ENCODE results near the gene CHST8. TPM values are rescaled to one million over a fixed set of nuclear protein-coding genes. Genes with fewer than 3 reads are reported as not detected.

CHST8 gene
- total and polyA plus RNA-seq, 2 experiments from 2014 or later: 9.3 to 38.2 TPM

DNA sequence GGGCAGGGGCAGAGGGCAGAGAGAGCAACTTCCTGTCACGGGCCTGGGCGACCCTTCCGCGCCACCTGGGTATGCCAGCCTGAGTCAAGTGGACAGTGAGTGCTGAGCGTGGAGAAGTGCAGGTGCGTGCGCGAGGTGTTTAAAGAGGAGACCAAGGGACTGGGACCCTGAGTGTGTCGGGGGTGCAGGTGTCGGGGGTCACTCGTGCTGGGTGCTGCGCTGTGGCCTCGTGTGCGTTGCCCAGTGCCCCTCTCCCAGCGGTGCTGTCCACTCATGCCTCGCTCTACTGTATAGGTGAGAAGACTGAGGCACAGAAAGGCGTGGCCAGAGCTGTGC is 156.0 kb downstream of the CHST8 start:
- Histone ChIP-seq H3K4me1 (ENCODE audit: insufficient read depth) (peaks cover 4% of the 10 kb centered on the region; the same call in 1 of the 2 replicates), H3F3A (replicated peaks; ENCODE audit: low read depth) (no peaks in the 10 kb centered on the region), H2AFZ (no peak overlapping the region), H3K4me3 (no peak overlapping the region), H3K4me2 (no peak overlapping the region), H3K9me2 (ENCODE audit: insufficient read depth) (no peaks in the 10 kb centered on the region), H3K27me3 (ENCODE audit: insufficient read depth) (peaks cover 5% of the 10 kb centered on the region; the same call in 1 of the 2 replicates), H3K27ac (ENCODE audit: low read depth) (no peak overlapping the region), H3K36me3 (ENCODE audit: insufficient read depth) (no peaks in the 10 kb centered on the region), H3K79me2 (replicated peaks; ENCODE audit: insufficient read depth) (no peaks in the 10 kb centered on the region), H4K20me1 (replicated peaks; ENCODE audit: insufficient read depth) (no peaks in the 10 kb centered on the region)
- no peak overlapping the region for H3K27ac Mint-ChIP-seq
- H3K36me3 Mint-ChIP-seq (ENCODE audit: low read depth): peaks cover under 1% of the 10 kb centered on the region; the same call in 1 of the 3 replicates
- peaks cover 20% of the 10 kb centered on the region for H3K27me3 Mint-ChIP-seq (ENCODE audit: insufficient read depth, low read depth, poor library complexity)
- no peak overlapping the region for H3K4me3 Mint-ChIP-seq
- no peak for DNase-seq (ENCODE audit: low spot score)
- TF ChIP-seq POLR2AphosphoS5 (IDR thresholded peaks at IDR 0.05; ENCODE audit: low read depth) (no peak), EZH2 (IDR thresholded peaks at IDR 0.05; ENCODE audit: low read depth, unreplicated experiment) (no peak), NANOG (IDR thresholded peaks at IDR 0.05; ENCODE audit: borderline replicate concordance) (no peak), ZNF114 (CRISPR knock-in tag; IDR thresholded peaks at IDR 0.05) (no peak), ZNF331 (CRISPR knock-in tag; IDR thresholded peaks at IDR 0.05; ENCODE audit: low read depth) (no peak), STAT1 (IDR thresholded peaks at IDR 0.05; ENCODE audit: unreplicated experiment) (no peak), JUNB (IDR thresholded peaks at IDR 0.05; ENCODE audit: unreplicated experiment) (no peak), EZH2phosphoT487 (IDR thresholded peaks at IDR 0.05; ENCODE audit: unreplicated experiment) (no peak), CREB1 (CRISPR knock-in tag; IDR thresholded peaks at IDR 0.05; ENCODE audit: low read depth) (no peak)
- TF ChIP-seq, protein P1, sequence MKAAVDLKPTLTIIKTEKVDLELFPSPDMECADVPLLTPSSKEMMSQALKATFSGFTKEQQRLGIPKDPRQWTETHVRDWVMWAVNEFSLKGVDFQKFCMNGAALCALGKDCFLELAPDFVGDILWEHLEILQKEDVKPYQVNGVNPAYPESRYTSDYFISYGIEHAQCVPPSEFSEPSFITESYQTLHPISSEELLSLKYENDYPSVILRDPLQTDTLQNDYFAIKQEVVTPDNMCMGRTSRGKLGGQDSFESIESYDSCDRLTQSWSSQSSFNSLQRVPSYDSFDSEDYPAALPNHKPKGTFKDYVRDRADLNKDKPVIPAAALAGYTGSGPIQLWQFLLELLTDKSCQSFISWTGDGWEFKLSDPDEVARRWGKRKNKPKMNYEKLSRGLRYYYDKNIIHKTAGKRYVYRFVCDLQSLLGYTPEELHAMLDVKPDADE (IDR thresholded peaks at IDR 0.05): no peak
- TF ChIP-seq, protein P2, sequence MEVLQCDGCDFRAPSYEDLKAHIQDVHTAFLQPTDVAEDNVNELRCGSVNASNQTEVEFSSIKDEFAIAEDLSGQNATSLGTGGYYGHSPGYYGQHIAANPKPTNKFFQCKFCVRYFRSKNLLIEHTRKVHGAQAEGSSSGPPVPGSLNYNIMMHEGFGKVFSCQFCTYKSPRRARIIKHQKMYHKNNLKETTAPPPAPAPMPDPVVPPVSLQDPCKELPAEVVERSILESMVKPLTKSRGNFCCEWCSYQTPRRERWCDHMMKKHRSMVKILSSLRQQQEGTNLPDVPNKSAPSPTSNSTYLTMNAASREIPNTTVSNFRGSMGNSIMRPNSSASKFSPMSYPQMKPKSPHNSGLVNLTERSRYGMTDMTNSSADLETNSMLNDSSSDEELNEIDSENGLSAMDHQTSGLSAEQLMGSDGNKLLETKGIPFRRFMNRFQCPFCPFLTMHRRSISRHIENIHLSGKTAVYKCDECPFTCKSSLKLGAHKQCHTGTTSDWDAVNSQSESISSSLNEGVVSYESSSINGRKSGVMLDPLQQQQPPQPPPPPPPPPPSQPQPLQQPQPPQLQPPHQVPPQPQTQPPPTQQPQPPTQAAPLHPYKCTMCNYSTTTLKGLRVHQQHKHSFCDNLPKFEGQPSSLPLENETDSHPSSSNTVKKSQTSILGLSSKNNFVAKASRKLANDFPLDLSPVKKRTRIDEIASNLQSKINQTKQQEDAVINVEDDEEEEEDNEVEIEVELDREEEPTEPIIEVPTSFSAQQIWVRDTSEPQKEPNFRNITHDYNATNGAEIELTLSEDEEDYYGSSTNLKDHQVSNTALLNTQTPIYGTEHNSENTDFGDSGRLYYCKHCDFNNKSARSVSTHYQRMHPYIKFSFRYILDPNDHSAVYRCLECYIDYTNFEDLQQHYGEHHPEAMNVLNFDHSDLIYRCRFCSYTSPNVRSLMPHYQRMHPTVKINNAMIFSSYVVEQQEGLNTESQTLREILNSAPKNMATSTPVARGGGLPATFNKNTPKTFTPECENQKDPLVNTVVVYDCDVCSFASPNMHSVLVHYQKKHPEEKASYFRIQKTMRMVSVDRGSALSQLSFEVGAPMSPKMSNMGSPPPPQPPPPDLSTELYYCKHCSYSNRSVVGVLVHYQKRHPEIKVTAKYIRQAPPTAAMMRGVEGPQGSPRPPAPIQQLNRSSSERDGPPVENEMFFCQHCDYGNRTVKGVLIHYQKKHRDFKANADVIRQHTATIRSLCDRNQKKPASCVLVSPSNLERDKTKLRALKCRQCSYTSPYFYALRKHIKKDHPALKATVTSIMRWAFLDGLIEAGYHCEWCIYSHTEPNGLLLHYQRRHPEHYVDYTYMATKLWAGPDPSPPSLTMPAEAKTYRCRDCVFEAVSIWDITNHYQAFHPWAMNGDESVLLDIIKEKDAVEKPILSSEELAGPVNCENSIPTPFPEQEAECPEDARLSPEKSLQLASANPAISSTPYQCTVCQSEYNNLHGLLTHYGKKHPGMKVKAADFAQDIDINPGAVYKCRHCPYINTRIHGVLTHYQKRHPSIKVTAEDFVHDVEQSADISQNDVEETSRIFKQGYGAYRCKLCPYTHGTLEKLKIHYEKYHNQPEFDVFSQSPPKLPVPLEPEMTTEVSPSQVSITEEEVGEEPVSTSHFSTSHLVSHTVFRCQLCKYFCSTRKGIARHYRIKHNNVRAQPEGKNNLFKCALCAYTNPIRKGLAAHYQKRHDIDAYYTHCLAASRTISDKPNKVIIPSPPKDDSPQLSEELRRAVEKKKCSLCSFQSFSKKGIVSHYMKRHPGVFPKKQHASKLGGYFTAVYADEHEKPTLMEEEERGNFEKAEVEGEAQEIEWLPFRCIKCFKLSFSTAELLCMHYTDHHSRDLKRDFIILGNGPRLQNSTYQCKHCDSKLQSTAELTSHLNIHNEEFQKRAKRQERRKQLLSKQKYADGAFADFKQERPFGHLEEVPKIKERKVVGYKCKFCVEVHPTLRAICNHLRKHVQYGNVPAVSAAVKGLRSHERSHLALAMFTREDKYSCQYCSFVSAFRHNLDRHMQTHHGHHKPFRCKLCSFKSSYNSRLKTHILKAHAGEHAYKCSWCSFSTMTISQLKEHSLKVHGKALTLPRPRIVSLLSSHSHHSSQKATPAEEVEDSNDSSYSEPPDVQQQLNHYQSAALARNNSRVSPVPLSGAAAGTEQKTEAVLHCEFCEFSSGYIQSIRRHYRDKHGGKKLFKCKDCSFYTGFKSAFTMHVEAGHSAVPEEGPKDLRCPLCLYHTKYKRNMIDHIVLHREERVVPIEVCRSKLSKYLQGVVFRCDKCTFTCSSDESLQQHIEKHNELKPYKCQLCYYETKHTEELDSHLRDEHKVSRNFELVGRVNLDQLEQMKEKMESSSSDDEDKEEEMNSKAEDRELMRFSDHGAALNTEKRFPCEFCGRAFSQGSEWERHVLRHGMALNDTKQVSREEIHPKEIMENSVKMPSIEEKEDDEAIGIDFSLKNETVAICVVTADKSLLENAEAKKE (CRISPR knock-in tag; IDR thresholded peaks at IDR 0.05): no peak
- TF ChIP-seq, protein P3, sequence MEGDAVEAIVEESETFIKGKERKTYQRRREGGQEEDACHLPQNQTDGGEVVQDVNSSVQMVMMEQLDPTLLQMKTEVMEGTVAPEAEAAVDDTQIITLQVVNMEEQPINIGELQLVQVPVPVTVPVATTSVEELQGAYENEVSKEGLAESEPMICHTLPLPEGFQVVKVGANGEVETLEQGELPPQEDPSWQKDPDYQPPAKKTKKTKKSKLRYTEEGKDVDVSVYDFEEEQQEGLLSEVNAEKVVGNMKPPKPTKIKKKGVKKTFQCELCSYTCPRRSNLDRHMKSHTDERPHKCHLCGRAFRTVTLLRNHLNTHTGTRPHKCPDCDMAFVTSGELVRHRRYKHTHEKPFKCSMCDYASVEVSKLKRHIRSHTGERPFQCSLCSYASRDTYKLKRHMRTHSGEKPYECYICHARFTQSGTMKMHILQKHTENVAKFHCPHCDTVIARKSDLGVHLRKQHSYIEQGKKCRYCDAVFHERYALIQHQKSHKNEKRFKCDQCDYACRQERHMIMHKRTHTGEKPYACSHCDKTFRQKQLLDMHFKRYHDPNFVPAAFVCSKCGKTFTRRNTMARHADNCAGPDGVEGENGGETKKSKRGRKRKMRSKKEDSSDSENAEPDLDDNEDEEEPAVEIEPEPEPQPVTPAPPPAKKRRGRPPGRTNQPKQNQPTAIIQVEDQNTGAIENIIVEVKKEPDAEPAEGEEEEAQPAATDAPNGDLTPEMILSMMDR (conservative IDR thresholded peaks at IDR 0.05; ENCODE audit: low read depth in 2 of 2): no peak
- TF ChIP-seq, protein P4, sequence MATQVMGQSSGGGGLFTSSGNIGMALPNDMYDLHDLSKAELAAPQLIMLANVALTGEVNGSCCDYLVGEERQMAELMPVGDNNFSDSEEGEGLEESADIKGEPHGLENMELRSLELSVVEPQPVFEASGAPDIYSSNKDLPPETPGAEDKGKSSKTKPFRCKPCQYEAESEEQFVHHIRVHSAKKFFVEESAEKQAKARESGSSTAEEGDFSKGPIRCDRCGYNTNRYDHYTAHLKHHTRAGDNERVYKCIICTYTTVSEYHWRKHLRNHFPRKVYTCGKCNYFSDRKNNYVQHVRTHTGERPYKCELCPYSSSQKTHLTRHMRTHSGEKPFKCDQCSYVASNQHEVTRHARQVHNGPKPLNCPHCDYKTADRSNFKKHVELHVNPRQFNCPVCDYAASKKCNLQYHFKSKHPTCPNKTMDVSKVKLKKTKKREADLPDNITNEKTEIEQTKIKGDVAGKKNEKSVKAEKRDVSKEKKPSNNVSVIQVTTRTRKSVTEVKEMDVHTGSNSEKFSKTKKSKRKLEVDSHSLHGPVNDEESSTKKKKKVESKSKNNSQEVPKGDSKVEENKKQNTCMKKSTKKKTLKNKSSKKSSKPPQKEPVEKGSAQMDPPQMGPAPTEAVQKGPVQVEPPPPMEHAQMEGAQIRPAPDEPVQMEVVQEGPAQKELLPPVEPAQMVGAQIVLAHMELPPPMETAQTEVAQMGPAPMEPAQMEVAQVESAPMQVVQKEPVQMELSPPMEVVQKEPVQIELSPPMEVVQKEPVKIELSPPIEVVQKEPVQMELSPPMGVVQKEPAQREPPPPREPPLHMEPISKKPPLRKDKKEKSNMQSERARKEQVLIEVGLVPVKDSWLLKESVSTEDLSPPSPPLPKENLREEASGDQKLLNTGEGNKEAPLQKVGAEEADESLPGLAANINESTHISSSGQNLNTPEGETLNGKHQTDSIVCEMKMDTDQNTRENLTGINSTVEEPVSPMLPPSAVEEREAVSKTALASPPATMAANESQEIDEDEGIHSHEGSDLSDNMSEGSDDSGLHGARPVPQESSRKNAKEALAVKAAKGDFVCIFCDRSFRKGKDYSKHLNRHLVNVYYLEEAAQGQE (IDR thresholded peaks at IDR 0.05; ENCODE audit: unreplicated experiment): no peak
- H3K4me1 Mint-ChIP-seq: peaks cover 13% of the 10 kb centered on the region
- H3K9me3 Mint-ChIP-seq: peaks cover 4% of the 10 kb centered on the region; the same call in 2 of the 3 replicates
- ATAC-seq: no peak

Data from GM23338 (cell line).